Colonic mucosa (tissue), 4 donors: ENCODE data around the gene HLCS. TPM values are rescaled to one million over a fixed set of nuclear protein-coding genes. Genes with fewer than 3 reads are reported as not detected.
"Not testable (repeated sequence)": the region's sequence is repeated elsewhere in the genome, so short reads cannot be mapped to it uniquely, and the experiment has no call there.

Experiments used
- DNase-seq: peaks from one replicate; pipeline ENCODE4 v3.0.0-alpha.2; 2020
- H3K27ac ChIP-seq: fragments of 200-600 bp; one replicate; pipeline ENCODE4 v1.8.0; 2021
- H3K27me3 ChIP-seq: fragments of 200-600 bp; one replicate; pipeline ENCODE4 v1.8.0; 2021
- H3K36me3 ChIP-seq: fragments of 200-600 bp; one replicate; pipeline ENCODE4 v1.8.0; 2021
- H3K4me1 ChIP-seq: fragments of 200-600 bp; one replicate; pipeline ENCODE4 v1.8.0; 2021; ENCODE audit warnings: mild to moderate bottlenecking
- H3K4me3 ChIP-seq: fragments of 200-600 bp; one replicate; pipeline ENCODE4 v1.8.0; 2021
- H3K9ac ChIP-seq, 2 donors: one replicate each; pipeline ENCODE4 v1.7.0; 2013; ENCODE audit warnings: control low read depth in 2 of 2, low read depth in 2 of 2, low read length in 2 of 2
- H3K9me3 ChIP-seq: fragments of 200-600 bp; one replicate; pipeline ENCODE4 v1.8.0; 2021
- intact Hi-C: fragments of 100-400 bp; cut with DNase I; formaldehyde crosslinking; loops from one replicate; pipeline ENCODE4 v1.14.1; 2022
- total RNA-seq, 2 donors: library from RNA; stranded (reverse); fragmentation: NEBNext Ultra II Directional in 1 of 2; extraction: Animal tissue kit (Norgen Biotek cat#: 25700) in 1 of 2; gene quantifications; one replicate each; pipeline ENCODE4 v1.2.1, GENCODE V29; 2021
- TF ChIP-seq, protein P1 (sequence below): fragments of 200-600 bp; IDR thresholded peaks from one replicate; pipeline ENCODE4 v1.8.0; 2022; ENCODE audit warnings: antibody characterized with exemption, mild to moderate bottlenecking
- donor health status: healthy.
- donor health status: DM: no; HTN: no; CAD: no.
- donor health status: DM: no; HTN: no; CAD: no.

The HLCS gene
- total RNA-seq, 2 donors from 2014 or later = 10.8 to 11.4 TPM

DNA sequence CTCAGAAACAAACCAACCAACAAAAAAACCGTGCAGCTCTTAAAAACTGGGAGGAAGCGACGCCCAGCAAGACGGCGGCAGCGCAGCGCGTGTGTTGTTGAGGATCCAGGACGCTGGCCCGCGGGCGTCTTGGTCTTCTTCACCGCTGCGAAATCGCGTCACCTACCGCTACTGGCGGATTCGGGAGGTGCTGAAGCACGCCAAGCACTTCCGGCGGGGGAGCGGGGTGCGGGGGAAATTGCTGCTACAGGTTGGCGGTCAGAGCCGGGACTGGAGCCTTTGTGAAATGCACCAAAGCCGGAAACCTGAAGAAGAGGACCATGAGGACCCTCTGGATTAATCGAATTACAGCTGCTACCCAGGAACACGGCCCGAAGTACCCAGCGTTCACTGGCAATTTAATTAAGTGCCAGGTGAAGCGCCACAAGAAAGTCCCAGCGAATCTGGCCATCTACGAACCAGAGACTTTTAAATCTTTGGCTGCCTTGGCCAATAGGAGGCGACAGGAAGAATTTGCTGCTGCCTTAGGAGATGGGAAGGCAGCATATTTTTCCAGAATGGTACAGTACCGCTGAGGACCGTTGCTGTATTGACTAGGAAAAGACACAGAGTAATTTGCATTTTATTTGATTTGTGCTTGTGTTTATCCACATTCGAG is 28.2 kb upstream of the HLCS start:
- Histone ChIP-seq H3K36me3 (no peaks in the 10 kb centered on the region), H3K4me3 (no peak overlapping the region), H3K9me3 (no peaks in the 10 kb centered on the region), H3K4me1 (no peaks in the 10 kb centered on the region), H3K27me3 (no peaks in the 10 kb centered on the region), H3K9ac (no peak overlapping the region), H3K27ac (no peak overlapping the region)
- TF ChIP-seq, protein P1, sequence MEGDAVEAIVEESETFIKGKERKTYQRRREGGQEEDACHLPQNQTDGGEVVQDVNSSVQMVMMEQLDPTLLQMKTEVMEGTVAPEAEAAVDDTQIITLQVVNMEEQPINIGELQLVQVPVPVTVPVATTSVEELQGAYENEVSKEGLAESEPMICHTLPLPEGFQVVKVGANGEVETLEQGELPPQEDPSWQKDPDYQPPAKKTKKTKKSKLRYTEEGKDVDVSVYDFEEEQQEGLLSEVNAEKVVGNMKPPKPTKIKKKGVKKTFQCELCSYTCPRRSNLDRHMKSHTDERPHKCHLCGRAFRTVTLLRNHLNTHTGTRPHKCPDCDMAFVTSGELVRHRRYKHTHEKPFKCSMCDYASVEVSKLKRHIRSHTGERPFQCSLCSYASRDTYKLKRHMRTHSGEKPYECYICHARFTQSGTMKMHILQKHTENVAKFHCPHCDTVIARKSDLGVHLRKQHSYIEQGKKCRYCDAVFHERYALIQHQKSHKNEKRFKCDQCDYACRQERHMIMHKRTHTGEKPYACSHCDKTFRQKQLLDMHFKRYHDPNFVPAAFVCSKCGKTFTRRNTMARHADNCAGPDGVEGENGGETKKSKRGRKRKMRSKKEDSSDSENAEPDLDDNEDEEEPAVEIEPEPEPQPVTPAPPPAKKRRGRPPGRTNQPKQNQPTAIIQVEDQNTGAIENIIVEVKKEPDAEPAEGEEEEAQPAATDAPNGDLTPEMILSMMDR = no peak
- no peak for DNase-seq
- intact Hi-C loops = loop anchor here (5.0 kb wide), 1 partner anchor 83 kb away; no protein-coding TSS in a partner anchor

DNA sequence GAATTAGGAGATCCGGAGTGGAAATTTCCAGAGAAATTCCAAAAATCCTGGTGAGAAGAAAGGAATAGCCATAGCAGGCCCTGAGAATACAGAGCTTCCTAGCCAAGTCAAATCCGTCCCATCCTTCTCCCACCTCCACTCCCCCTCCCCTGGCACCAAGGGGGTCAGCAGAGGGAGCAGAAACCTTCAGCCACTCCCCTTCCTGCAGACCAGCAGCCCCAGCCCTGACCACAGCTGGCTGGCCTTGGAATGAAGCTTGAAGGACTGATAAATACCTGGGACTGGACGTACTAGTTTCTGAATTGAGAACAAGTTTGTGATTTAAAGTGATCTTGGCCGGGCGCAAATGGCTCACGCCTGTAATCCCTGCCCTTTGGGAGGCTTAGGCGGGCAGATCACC is 26.2 kb upstream of the HLCS start:
- Histone ChIP-seq H3K27me3 (no peaks in the 10 kb centered on the region), H3K36me3 (no peaks in the 10 kb centered on the region), H3K9ac (no peak overlapping the region), H3K9me3 (no peaks in the 10 kb centered on the region), H3K27ac (no peak overlapping the region), H3K4me1 (no peaks in the 10 kb centered on the region), H3K4me3 (no peak overlapping the region)
- intact Hi-C loops = loop anchor here (5.0 kb wide), 1 partner anchor 85 kb away; no protein-coding TSS in a partner anchor
- DNase-seq = no peak
- TF ChIP-seq, protein P1 = no peak

DNA sequence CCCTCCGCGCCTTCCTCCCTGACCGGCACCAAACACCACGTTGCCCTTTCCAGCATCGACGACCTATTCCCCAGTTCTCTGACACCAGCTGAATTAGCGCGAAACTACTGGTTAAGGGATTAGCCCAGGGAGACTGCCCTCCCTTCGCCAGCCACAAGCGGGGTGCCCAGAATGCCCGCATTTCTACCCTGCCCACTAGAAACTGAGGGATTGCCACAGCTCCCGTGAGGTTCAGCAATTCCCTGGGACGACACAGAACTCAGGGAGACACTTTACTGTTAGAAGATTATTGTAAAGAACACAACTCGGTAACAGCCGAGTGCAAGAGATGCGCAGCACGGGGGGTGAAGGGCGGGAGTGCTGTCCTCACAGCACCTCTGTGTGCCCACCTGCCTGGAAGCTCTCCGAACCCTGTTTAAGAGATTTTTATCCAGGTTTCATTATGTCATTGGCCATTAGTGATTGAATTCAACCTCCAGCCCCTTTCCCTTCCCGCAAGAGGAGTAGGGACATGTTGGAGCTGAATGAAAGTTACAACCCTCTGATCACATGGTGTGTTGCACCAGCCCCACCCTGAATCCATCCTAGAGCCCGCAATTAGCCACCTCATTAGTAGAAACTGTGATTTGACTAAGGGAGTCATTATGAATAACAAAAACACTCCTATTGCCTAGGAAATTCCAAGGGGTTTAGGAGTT is 24.2 kb upstream of the HLCS start:
- DNase-seq = no peak
- intact Hi-C loops = loop anchor here (5.0 kb wide), 1 partner anchor 87 kb away; no protein-coding TSS in a partner anchor
- Histone ChIP-seq H3K9ac (peak overlapping the region in 1 of 2 donors; percentile 46), H3K27me3 (no peaks in the 10 kb centered on the region), H3K4me1 (no peaks in the 10 kb centered on the region), H3K27ac (peak overlapping the region; percentile 90), H3K36me3 (no peaks in the 10 kb centered on the region), H3K9me3 (no peaks in the 10 kb centered on the region), H3K4me3 (peak overlapping the region; percentile 60)
- TF ChIP-seq, protein P1 = no peak

DNA sequence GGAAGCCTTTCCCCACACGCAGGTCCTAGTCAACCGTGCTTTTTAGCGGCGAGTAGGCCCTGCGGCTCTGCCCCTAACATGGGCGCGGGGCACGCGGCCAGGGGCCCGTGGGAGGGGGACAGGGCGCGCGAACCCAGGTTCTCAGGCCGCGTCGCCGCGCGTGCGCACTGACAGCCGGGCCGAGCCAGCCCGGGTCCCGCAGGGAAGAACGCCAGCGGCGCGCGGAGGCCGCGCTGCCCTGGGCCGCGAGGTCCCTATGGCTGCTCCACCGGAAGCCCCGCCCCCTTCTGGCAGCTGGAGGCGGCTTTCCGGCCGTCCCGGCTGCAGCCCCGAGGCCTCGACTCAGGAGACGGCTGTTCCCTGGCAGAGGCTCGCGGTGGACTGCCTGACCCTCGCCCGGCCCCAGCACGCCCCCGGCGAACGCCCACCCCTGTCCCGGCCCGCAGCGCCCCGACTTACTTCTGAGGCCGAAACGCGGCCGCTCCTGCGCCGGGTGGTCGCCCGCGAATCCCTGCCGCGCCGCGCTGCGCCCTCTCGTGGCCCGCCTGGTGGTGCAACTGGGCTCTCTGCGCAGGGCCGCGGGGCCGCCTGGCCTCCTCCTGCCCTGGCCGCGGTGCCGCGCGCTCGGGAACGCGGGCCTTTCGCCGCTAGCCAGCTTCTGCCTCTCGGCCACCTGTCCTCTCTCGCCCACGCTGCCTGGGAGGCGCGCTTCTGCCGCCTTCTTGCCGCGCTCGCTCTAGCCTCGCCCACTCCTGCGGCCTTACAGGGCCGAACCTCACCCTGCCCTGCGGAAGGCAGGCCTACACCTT is 23.4 kb upstream of the HLCS start:
- Histone ChIP-seq H3K4me1 (no peaks in the 10 kb centered on the region), H3K27me3 (no peaks in the 10 kb centered on the region), H3K27ac (peak overlapping the region; percentile 90), H3K4me3 (peak overlapping the region; percentile 60), H3K9ac (peak overlapping the region; percentile 46 to 72), H3K9me3 (no peaks in the 10 kb centered on the region), H3K36me3 (no peaks in the 10 kb centered on the region)
- intact Hi-C loops = loop anchor here (5.0 kb wide), 1 partner anchor 87 kb away; no protein-coding TSS in a partner anchor
- TF ChIP-seq, protein P1 = peak; percentile 94
- peak; percentile 91 for DNase-seq

- peak overlapping the region; percentile 34 to 72 for H3K9ac ChIP-seq
- H3K9me3 ChIP-seq, H3K36me3 ChIP-seq, DNase-seq, intact Hi-C loops, H3K4me1 ChIP-seq, H3K27me3 ChIP-seq: not testable (repeated sequence)
- H3K4me3 ChIP-seq = peak overlapping the region; percentile 60
- H3K27ac ChIP-seq = peak overlapping the region; percentile 90
These were observed 22.8 kb upstream of the HLCS start for GRCh38 chr21:36989199-36989698.
